ENCODE results near the gene VCL.

GRCh38 chr10:74118804-74119203 lies 120.9 kb downstream of the VCL start:
- no peak for TF ChIP-seq CTCF (IDR thresholded peaks at IDR 0.05; ENCODE audit: low read depth, low read length)
- no peak for TF ChIP-seq POLR2A (IDR thresholded peaks at IDR 0.05; ENCODE audit: extremely low read depth, insufficient read length)
- TF ChIP-seq MYC (IDR thresholded peaks at IDR 0.05; ENCODE audit: low read depth, low read length) = no peak
- TF ChIP-seq MAX (IDR thresholded peaks at IDR 0.05; ENCODE audit: low read depth, low read length) = no peak
